Measurements from ENCODE around the gene LHFPL2. TPM values are rescaled to one million over a fixed set of nuclear protein-coding genes. Genes with fewer than 3 reads are reported as not detected.

Gene LHFPL2
- total and polyA plus RNA-seq, 9 donors: 20.3 to 45.1 (median 27.9) TPM

DNA sequence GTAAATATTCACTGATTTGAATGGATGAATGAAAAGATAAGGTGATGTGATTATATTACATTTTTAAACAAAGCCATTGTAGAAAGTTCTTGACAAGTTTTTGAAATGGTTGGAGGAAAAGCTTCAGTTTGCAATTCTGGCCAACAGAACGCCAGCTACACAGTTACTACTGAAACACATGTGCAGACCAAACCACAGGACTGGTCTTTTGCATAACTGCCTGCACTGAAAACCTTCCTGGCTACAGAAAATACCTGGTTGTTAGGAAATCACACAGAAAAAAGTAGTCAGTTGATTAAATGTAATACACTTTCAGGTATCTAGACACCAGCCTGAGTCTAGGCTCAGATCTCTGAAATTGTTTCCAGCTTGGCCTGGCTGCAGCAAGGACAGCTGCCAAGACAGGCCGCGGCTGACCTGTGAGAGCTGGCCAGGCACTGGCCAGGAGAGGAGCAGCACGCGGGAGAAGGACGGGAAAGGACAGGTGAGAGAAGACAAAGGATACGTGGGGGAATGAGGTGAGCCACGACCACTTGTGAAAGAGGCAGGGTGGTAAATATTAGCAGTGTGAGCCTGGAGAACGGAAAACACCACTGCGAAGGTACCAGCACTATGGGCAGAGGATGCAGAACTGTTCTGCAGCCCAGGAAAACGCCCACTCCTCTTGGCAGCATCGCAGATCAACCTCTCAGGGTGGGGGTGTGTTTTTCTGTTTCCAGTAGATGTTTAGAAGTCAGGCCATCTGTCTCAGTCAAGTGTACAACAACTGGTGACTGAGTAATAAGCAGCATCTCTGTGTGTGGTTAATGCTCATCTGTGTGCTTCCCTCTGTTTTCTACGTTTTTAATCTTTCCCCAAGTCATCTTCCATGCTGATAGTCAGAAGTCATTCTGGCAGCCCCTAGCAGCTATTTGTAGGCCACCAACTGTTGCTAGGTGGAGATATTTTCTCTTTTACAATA lies 150.7 kb downstream of the LHFPL2 start:
- 24 to 44% (median 38%) methylated on average over 13 of the region's 13 CpGs for WGBS, 3 donors
- peak in 2 of 5 donors; percentile 31 to 47 for DNase-seq
- no peaks in the 10 kb centered on the region for H3K9me3 ChIP-seq
- H3K4me1 ChIP-seq (ENCODE audit: insufficient read depth): peaks cover 9% of the 10 kb centered on the region
- no peak overlapping the region for H3K4me3 ChIP-seq
- no peak for TF ChIP-seq POLR2A (IDR thresholded peaks at IDR 0.05)
- no peak for TF ChIP-seq EP300 (IDR thresholded peaks at IDR 0.05)
- TF ChIP-seq CTCF (IDR thresholded peaks at IDR 0.05): no peak
- no peaks in the 10 kb centered on the region for H3K36me3 ChIP-seq
- H3K27ac ChIP-seq: no peak overlapping the region
- no peaks in the 10 kb centered on the region for H3K27me3 ChIP-seq
- intact Hi-C loops (cut with DNase I): no loop called here

DNA sequence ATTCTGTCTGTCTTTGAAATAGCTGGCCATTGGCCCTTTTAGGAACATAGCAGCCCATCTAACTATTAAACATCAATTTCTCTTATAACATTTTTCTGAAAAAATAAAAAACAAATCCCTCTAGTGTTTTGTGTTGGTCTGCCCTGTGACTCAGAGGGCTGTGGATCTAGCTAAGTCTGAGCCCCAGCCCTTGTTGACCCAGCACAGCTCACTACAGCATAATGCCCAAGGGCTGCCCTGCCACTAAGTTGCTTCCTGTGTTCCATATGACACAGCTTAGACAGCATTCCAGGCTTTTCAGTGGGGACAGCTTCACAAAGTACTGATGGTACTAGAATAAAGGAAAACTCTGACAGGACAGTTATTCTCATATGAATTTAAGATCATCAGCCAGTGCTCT lies 152.2 kb downstream of the LHFPL2 start:
- no peak overlapping the region for H3K27ac ChIP-seq
- H3K9me3 ChIP-seq: no peaks in the 10 kb centered on the region
- no peaks in the 10 kb centered on the region for H3K36me3 ChIP-seq
- intact Hi-C loops (cut with DNase I): no loop called here
- H3K4me3 ChIP-seq: no peak overlapping the region
- no peaks in the 10 kb centered on the region for H3K27me3 ChIP-seq
- DNase-seq: no peak
- peaks cover 9% of the 10 kb centered on the region for H3K4me1 ChIP-seq (ENCODE audit: insufficient read depth)
- TF ChIP-seq POLR2A (IDR thresholded peaks at IDR 0.05) (no peak), CTCF (IDR thresholded peaks at IDR 0.05) (no peak), EP300 (IDR thresholded peaks at IDR 0.05) (no peak)

- no peak for DNase-seq
- no peak overlapping the region for H3K4me3 ChIP-seq
- no peaks in the 10 kb centered on the region for H3K36me3 ChIP-seq
- intact Hi-C loops (cut with DNase I): no loop called here
- no peaks in the 10 kb centered on the region for H3K27me3 ChIP-seq
- H3K4me1 ChIP-seq (ENCODE audit: insufficient read depth): peaks cover 9% of the 10 kb centered on the region
- H3K27ac ChIP-seq: no peak overlapping the region
- TF ChIP-seq EP300 (IDR thresholded peaks at IDR 0.05): no peak
- TF ChIP-seq POLR2A (IDR thresholded peaks at IDR 0.05): no peak
- TF ChIP-seq CTCF (IDR thresholded peaks at IDR 0.05): no peak
- no peaks in the 10 kb centered on the region for H3K9me3 ChIP-seq
- WGBS, 3 donors: 77 to 81% (median 77%) methylated on average over 6 of the region's 6 CpGs
Observed at GRCh38 chr5:78495800-78496199, 152.8 kb downstream of the LHFPL2 start.

DNA sequence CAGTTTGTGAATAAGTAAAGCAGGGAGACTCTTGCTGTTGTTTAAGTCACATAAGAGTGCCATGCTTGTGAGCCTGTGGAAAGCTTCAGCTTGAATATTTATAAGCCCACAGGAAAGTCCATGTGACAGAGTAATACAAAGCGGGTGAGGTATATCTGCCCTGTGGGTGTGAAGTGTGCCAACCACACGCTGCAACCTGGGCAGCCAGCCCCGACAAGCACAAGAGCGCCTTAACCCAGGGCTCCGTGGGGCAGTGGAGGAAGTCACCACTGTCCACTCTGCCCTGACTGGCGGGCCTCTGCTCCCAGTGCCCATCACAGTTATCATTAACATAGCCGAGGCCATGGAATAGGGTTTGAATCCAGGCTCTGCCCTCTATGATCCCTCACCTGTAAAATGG lies 155.9 kb downstream of the LHFPL2 start:
- Histone ChIP-seq H3K4me3 (no peak overlapping the region), H3K27ac (no peak overlapping the region), H3K36me3 (no peaks in the 10 kb centered on the region), H3K27me3 (no peaks in the 10 kb centered on the region), H3K4me1 (ENCODE audit: insufficient read depth) (peaks cover 6% of the 10 kb centered on the region), H3K9me3 (no peaks in the 10 kb centered on the region)
- TF ChIP-seq POLR2A (IDR thresholded peaks at IDR 0.05): no peak
- TF ChIP-seq CTCF (IDR thresholded peaks at IDR 0.05): no peak
- no peak for TF ChIP-seq EP300 (IDR thresholded peaks at IDR 0.05)
- intact Hi-C loops (cut with DNase I): no loop called here
- no peak for DNase-seq
- 89 to 95% (median 94%) methylated on average over 7 of the region's 7 CpGs for WGBS, 3 donors
